C4-2B (cell line): Measurements from ENCODE around the gene MCF2L.

Source experiments
- H3K27ac ChIP-seq: fragments of 450-650 bp; 2 replicates; pipeline ENCODE4 v1.5.1; 2017
- ZFX ChIP-seq: fragments of 450-650 bp; IDR thresholded peaks from 2 replicates; pipeline ENCODE4 v1.6.1; 2017
- TF ChIP-seq, protein P1 (sequence below): fragments of 450-650 bp; conservative IDR thresholded peaks from 2 replicates; pipeline ENCODE4 v1.5.1; 2017; ENCODE audit warnings: mild to moderate bottlenecking

MCF2L gene

DNA sequence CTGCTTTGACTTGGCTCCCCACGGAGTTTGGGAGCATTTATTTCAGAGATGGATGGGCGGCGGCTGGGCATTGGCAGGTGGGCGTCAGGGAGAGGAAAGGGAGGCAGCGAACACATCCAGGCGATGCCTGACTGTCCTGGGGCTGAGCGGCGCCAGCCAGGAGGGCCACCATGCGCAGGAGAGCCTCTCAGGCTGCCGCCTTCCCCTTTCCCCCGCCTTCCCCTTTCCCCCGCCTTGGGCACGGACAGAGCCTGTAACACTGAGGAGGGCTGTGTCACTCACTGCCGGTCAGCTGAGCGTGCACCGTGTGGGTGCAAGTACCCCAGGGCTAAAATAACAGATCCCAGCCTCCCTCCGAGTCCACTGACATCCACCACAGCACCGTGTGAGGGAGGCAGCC is 11.4 kb downstream of the MCF2L start:
- H3K27ac ChIP-seq: no peak overlapping the region
- TF ChIP-seq, protein P1, sequence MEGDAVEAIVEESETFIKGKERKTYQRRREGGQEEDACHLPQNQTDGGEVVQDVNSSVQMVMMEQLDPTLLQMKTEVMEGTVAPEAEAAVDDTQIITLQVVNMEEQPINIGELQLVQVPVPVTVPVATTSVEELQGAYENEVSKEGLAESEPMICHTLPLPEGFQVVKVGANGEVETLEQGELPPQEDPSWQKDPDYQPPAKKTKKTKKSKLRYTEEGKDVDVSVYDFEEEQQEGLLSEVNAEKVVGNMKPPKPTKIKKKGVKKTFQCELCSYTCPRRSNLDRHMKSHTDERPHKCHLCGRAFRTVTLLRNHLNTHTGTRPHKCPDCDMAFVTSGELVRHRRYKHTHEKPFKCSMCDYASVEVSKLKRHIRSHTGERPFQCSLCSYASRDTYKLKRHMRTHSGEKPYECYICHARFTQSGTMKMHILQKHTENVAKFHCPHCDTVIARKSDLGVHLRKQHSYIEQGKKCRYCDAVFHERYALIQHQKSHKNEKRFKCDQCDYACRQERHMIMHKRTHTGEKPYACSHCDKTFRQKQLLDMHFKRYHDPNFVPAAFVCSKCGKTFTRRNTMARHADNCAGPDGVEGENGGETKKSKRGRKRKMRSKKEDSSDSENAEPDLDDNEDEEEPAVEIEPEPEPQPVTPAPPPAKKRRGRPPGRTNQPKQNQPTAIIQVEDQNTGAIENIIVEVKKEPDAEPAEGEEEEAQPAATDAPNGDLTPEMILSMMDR: no peak
- no peak for TF ChIP-seq ZFX

DNA sequence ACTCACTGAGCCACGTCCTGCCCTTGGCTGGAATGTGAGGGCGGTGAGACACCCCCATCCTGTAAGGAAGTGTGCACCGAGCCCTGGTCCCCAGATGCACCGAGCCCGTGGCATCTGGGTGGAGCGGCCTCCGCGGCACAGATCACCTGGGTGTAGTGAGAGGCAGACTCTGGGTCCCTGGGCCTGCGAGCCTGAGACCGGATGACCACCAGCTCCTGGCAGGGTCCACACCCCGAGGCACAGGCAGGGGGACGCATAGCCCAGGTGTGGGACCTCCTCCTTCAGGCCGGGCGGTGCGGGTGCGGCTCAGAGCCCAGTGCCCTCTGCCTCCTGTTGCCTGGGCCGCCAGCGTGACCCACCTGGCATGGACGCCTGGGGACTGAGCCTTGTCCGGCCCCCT is 12.4 kb downstream of the MCF2L start:
- TF ChIP-seq, protein P1: no peak
- no peak for TF ChIP-seq ZFX
- H3K27ac ChIP-seq: no peak overlapping the region

DNA sequence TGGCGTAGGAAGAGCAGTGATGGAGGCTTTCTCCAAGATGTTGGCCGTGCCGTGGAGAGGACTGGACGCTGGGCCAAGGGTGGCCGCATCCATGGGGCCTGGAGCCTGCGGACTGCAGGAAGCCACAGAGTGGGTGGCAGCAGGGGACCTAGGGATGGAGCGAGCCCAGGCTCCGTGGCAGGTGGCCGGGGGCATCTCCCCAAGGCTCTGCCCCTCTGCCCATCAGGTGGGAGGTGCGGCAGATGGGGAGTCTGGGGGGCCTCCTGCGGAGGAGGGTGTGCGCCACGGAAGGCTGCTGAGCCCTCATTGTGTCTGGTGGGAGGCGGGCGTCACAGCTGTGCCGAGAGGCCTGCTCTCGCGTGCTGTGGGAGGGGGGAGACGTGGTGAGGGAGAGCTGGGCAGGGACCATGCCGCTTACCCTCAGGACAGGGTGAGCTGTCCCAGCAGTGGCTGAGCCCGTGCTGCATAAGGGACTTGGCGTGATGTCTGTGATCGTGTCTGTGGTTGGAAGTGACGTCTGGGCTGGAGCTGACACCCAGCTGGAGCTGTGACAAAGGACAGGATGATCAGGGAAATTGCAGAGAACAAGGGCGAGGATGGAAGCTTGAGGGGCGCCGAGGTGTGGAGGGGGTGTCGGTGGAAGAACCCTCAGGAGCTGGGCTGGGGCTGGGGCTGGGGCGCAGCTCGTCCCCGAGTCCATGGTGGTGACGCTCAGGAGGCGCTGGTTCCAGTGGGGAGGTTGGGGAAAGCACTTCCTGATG is 13.4 kb downstream of the MCF2L start:
- no peak overlapping the region for H3K27ac ChIP-seq
- TF ChIP-seq, protein P1: no peak
- TF ChIP-seq ZFX: no peak

DNA sequence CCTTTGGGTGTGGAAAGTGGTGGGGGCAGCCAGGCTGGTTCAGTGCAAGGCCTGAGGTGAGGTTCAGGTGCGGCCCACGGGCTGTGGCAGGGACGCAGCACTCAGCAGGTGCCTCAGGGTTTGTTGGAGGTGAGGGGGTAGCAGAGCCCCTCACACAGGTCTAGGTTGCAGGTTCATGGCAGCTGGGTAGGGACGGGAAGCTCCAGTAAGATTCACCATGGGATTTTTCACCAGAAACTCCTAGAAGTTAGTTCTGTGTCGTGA is 14.0 kb downstream of the MCF2L start:
- no peak overlapping the region for H3K27ac ChIP-seq
- no peak for TF ChIP-seq ZFX
- TF ChIP-seq, protein P1: no peak

DNA sequence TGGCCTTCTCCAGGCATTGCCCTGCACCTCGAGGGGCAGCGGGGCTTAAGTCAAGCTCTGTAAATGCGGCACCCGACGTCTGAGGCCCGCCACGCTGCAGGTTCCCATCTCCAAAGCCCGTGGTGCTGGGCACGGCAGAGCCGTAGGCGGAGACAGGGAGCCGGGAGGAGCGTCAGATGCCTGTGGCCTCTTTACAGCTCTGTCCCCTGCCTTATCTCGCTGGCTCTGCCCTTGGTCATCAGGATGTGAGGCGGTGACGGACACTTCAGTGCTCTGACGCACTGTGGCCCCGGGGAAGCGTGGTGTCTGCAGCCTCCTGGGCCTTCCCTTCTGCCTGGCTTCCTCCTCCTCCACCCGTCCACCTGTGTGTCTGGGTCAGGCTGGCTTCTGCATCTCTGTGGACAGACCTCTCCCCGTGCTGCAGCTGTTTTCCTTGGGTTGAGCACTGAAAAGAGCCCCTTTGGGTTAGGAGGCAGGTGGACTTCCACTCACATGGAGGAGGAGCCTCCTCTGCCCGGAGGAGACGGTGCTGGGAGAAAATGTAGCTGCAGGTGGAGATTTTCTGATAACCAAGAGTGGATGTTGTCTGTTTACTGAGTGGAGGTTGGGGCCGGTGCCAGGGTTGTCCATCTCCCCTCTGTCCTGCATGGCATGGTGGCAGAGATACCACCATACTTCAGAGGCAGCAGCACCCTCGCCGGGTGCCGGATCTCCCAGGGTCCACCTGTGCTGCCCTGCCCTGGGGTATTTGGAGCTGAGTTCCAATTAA is 14.6 kb downstream of the MCF2L start:
- H3K27ac ChIP-seq: no peak overlapping the region
- TF ChIP-seq, protein P1: no peak
- TF ChIP-seq ZFX: no peak

DNA sequence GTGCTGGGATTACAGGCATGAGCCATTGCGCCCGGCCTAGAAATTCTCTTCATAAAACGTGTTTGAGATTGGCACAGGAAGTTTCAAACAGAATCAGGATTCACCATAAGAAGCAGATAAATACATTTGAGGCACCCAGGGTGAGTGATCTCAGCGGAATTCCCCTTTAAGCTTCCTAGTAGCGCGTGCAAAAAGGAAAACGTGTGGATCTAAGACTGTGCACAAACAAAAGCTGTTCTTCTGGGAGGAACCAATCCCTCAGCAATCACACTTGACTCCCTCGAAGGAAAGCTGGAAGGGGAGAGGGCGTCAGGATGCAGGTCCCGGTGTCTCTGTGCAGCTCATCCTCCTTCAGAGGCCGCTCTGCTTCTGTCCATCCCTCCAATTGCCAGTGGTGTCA is 15.5 kb downstream of the MCF2L start:
- TF ChIP-seq, protein P1: no peak
- TF ChIP-seq ZFX: no peak
- H3K27ac ChIP-seq: no peak overlapping the region

DNA sequence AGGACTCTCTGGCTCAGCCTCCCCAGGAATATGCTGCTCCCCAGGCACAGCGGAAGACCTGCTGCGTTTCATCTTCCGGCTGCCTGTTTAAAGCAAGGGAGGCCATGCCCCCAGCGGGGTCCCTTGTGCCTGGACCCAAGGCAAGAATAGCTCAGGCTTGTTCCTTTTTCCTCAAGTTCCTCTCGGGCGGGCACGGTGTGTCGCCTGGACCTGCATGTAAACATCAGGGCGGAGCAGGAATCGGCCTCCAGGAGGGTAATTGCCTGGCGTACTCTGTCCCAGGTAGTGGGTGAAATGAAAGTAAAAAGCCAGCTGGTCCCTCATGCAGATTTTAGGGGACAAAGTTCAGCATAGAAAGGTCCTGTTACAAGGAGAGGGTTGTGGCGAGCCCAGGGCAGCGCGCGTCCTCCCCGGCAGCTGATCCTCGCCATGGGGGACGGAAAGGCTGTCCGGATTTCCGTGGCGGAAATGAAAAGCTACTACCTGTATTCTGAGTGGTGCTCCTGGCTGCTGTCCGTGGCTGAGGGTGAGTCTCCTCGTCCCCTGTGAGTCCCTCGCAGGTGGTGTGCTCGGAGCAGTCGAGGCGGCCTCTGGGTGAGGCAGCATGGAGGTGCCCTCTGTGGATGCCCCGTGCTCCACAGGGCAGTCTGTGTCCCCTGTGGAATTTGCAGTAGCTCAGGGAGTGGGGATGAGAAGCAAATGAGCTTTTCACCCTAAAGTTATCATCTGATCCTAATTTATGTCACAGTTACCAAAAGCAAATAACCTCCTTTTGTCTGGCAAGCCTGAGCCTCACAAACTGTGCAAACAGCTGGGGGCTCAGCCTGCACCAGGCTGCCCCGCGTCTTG is 16.2 kb downstream of the MCF2L start:
- H3K27ac ChIP-seq: no peak overlapping the region
- no peak for TF ChIP-seq ZFX
- TF ChIP-seq, protein P1: no peak
